CD4-positive, alpha-beta T cell treated with Interleukin-15 for 4 hours (primary cell): Measurements from ENCODE around the gene PRKN.
"Not testable (repeated sequence)": the region's sequence is repeated elsewhere in the genome, so short reads cannot be mapped to it uniquely, and the experiment has no call there.

Experiments used
- DNase-seq: peaks from one replicate; pipeline ENCODE4 v3.0.0-alpha.2; 2020; ENCODE audit warnings: low spot score

Gene PRKN

DNA sequence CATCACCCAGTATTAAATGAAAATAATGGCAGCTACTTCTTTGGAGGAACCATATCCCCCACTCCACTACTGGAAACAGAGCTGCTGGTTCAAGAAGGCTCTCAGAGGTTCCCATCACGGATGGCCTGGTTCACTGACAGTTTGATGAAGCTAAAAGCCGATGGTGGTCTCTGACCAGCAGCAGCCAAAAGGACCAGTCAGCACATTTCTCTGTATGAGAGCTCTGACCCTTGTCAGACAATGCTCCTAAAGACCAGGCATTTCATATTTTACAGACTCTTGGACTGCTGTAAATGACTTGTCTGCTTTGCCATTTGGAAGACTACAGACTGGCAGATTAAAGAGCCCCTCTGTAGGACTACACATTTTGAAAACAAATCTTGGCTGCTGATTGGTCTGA, 16.6 kb downstream of the PRKN start:
- no peak for DNase-seq

GRCh38 chr6:162710419-162710818, 17.1 kb downstream of the PRKN start:
- DNase-seq, result no peak

GRCh38 chr6:162709431-162709830, 18.1 kb downstream of the PRKN start:
- DNase-seq, result no peak

GRCh38 chr6:162708971-162709370, 18.6 kb downstream of the PRKN start:
- DNase-seq, result no peak

GRCh38 chr6:162706232-162706631, 21.3 kb downstream of the PRKN start:
- DNase-seq, result no peak

DNA sequence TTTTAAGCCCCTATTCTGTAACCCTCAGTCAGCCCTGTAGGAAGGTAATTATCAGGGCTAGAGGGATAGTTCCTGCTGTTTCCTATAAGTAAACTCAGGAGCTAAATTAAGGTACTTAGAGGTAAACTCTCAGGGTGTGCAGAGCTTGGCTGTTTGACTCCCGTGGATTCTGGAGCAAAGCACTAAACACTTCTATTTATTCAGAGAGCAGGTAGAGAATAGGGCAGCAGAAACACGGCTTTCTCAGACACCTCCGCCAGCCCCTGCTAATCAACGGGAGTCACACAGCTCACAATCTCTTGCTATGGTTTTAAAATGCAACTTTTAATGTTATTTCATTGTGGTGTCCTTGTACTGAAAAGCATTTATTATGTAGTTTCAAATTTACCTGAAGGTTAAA, 21.8 kb downstream of the PRKN start:
- no peak for DNase-seq

GRCh38 chr6:162704001-162704400, 23.6 kb downstream of the PRKN start:
- DNase-seq, result no peak

DNA sequence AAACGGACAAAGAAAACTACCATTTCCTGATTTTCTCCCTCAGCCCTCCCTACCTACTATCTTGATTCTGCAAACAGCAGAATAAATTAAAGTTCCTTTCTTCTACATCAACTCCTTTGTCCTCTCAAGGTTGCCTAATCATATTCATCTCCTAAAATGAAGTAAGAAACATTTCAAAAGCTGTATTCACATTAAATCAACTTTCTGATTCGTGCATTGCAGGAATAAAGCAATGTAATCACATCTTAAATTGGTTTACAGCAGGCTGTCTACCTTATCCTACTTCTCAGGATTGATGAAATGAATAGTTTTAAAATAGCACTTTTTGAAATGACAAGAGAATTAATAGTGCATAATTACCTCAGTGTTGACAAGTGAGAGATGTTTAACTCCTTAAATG, 25.1 kb downstream of the PRKN start:
- no peak for DNase-seq

DNA sequence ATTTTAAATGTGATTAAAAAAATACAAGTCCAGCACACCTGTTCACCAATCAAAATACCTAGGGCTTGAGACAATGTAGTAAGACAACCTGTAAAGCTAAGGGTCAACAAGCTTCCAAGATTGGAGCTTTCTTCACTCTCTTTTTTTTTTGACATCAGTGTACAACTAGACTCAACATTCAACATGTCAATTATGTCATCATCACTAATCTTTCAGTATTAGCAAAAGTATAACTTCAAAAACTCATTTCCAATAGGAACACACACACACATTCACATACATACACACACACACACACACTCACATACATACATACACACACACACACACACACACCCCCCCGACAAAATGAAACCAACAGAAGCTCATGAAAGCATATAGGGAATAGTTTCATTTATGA, 26.0 kb downstream of the PRKN start:
- DNase-seq, result no peak

- DNase-seq, result no peak
Observed at GRCh38 chr6:162700966-162701365, 26.6 kb downstream of the PRKN start.

DNA sequence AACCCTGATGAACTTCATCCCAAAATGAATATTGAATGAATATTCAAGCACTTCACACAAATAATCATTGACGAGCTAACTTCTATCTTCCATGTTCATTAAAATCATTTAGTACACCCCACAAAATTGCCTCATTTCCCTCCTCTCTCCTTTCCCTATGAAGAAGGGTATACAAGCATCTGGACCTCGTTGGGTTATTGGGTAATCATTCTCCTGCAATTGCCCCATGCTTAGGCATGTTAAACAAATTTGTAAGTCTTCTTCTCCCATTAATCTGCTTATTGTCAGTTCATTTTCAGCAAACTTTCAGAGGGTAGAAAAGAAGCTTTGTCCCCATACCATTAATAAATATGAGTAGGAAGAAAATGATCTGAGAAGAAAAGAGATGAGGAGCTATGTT, 27.6 kb downstream of the PRKN start:
- DNase-seq, result no peak

- DNase-seq, result no peak
Observed at GRCh38 chr6:162698440-162698839, 29.1 kb downstream of the PRKN start.

GRCh38 chr6:162697872-162698403, 29.6 kb downstream of the PRKN start:
- DNase-seq, result no peak

GRCh38 chr6:162690158-162690557, 37.4 kb downstream of the PRKN start:
- DNase-seq, result no peak

DNA sequence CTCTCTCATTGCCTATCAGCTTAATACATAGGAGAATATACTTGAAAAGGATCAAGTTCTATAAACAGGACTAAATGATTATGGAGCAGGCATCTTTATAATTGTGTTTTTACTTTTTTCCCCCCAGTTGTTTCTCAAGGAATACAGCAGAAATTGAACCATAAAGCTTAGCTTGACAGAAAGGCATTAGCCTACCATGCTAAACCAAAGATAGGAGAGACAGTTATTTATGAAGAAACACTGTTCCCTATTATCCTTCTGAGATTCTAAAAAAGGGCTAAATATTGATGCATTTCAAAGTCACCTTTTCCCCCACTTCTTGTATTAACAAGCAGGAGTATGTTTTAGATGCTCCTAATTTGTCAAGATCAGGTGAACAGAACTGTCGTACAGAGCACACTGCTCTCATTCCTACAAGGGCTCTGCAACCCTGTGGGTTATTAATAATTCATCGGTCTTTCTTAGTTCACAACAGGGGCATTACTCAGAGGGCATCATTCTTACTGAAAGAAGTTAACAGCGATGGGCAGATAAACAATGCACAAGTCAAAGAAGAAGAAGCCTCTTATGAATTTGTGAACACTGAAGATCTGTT, 38.7 kb downstream of the PRKN start:
- DNase-seq, result no peak

- DNase-seq, result no peak
Observed at GRCh38 chr6:162685586-162685985, 42.0 kb downstream of the PRKN start.

DNA sequence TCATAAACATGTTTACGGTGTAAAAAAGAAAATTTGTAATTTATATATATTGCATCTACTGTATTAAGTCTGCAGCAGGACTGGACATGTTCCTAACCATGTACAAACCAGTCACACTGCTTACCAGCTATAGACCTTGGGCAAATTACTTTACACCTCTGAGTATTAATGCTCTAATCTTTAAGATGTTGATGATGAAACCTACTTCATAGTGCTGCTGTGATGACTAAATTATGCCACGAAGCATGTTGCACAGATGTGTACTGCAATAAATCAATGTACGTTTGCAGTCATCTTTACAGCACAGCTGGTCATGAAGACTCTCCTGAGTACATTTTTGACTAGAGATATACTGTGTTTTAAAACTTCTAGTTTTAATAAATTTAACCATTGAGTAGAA, 42.6 kb downstream of the PRKN start:
- DNase-seq, result no peak

DNA sequence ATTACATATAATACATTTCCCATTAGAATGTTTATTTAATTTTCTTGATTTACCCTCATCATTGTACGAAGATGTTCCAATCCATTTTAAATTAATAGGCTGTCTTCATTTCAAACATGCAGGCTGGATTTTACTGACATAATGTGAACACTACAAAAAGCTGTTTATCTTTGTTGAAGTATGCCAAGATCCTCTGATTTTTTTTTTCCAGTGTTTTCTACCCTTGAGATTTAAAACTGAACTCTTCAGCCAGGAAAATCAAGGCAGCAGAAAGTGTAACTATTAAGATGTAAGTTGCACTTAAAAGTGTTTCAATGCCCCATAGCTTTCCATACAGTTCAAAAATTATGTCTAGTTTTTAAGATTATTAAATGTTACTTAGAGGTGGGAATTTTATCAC, 43.5 kb downstream of the PRKN start:
- DNase-seq, result no peak

DNA sequence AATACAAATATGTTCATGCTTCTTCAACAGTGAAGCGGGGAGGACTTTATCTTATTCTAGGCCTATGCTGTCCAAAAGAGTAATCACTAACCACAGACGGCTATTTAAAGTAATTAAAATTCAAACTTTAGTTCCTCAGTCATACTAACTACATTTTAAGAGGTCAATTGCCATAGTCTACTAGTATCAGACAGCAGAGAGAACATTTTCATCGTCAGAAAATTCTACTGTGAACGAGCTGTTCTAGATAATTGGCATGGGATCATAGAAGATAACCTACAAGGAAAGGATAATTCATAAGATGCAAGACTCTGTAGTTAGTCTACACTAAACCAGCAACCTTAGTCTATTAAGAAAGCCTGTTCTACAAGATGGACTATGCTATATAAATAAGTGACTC, 44.4 kb downstream of the PRKN start:
- DNase-seq, result no peak

DNA sequence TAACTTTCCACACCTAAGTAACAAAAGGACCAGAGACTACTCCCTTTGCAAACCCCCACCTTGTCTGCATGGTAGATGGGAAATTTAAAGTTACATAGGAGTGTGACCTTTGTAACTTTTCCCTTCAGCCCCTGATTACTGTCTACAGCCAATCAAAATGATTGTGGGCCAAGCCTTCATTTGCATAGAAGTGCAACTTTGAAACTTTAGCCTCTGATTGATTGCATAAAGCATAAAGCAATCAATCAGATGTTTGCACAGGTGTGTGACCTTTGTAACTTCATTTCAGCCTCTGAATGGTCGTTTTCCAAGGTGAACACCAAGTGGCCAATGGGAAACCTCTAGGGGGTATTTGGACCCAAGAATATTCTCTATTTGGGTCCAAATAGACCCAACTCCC, 46.1 kb downstream of the PRKN start:
- no peak for DNase-seq

- DNase-seq, result no peak
Observed at GRCh38 chr6:162680871-162681270, 46.7 kb downstream of the PRKN start.

DNA sequence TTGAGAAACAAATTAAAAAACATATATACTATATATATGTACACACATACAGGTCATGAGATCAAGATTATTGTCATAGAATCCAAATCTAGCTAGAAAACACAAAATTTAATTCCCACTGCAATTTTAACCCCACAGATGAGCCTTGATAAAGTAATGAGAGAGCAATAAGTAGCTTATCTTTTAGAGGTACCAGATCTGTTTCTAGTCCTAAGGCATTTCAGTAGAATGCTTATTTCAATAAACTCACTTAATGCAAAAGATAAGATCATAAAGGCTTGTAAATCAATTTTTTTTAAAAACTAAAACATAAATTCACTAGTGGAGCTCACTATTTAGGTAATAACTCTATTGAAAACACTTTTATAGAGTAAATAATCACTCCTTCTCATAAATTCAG, 47.2 kb downstream of the PRKN start:
- DNase-seq, result no peak

DNA sequence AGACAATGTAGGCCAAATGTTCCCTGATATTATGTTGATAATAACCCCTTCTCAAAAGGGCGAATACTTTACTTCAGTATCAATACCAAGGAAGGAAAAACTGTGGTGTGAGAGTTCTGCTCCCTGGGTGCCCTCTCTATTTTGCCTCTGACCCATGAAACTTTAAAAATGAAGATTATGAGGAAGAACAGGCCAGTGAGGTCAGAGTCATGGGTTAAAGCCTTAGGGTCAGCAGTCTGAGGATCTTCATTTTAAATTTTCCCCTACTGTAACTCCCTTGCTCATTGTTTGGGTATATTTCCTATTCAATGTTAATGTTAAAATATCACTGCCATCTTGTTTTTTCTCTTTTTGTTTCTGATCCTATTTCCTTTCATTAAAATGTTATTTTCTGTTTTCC, 47.9 kb downstream of the PRKN start:
- DNase-seq, result no peak

- DNase-seq, result not testable (repeated sequence)
Observed at GRCh38 chr6:162678896-162679295, 48.7 kb downstream of the PRKN start.

DNA sequence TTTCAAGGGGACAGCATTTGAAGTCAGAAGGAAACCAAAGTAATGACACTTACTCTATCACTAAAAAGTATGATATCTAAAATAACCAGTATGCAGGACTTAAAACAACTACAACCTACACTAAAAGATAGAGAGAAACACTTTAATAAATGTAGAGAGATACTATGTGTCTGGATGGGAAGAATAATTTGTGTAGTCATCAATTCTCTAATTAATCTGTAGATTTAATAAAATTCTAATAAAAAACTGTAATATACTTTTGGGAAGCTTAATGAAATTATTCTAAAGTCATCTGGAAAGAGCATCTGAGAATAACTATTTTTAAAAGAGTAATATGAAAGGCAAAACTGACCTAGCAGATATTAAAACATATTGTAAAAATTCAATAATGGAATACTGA, 52.1 kb downstream of the PRKN start:
- DNase-seq, result no peak
